Caco-2 (cell line): Measurements from ENCODE around the gene NXF1. TPM values are rescaled to one million over a fixed set of nuclear protein-coding genes. Genes with fewer than 3 reads are reported as not detected.

Experiments
- BruUV-seq: library from RNA; stranded (reverse); fragments of 400-500 nt; replicated peaks from 2 replicates; lab custom pipeline; 2021; lab: Mats Ljungman, UMichigan
- CTCF ChIA-PET: fragments of 300-600 bp; sonication (Branson Sonifier 250); formaldehyde crosslinking; loops from one replicate; lab custom pipeline; 2022; ENCODE audit warnings: antibody characterized with exemption; lab: Charles Lee
- POLR2A ChIA-PET: fragments of 300-600 bp; sonication (Branson Sonifier 250); formaldehyde crosslinking; loops from one replicate; lab custom pipeline; 2022; ENCODE audit warnings: antibody characterized with exemption; lab: Charles Lee
- DNase-seq, 2 experiments: peaks; one replicate each; pipeline versions ENCODE4 v3.0.0 to v3.0.0-alpha.2; 2020 to 2022
- H3K27me3 ChIP-seq: replicated peaks from 2 replicates; pipeline ENCODE4 v1.6.0; 2011; ENCODE audit warnings: low read length; ENCODE audit not compliant: control insufficient read depth, insufficient read depth
- H3K36me3 ChIP-seq: 2 replicates; pipeline ENCODE4 v1.5.1; 2011; ENCODE audit warnings: low read length; ENCODE audit not compliant: control insufficient read depth, insufficient read depth
- H3K4me1 ChIP-seq: fragments of 250-450 bp; sonication (Bioruptor Pico); 2 replicates; pipeline ENCODE4 v1.5.1; 2020; ENCODE audit warnings: mild to moderate bottlenecking
- H3K4me3 ChIP-seq: 2 replicates; pipeline ENCODE4 v1.5.1; 2011; ENCODE audit warnings: low read depth, mild to moderate bottlenecking, control low read depth, low read length
- H3K9me3 ChIP-seq: fragments of 250-450 bp; sonication (Bioruptor Pico); 2 replicates; pipeline ENCODE4 v1.5.1; 2020; ENCODE audit warnings: mild to moderate bottlenecking, moderate library complexity
- H3K27ac Mint-ChIP-seq: one replicate; pipeline ENCODE4 v1.8.0; 2022; ENCODE audit warnings: mixed read lengths; ENCODE audit not compliant: unreplicated experiment
- H3K27me3 Mint-ChIP-seq: one replicate; pipeline ENCODE4 v1.8.0; 2022; ENCODE audit warnings: mixed read lengths; ENCODE audit not compliant: insufficient read depth, unreplicated experiment
- H3K36me3 Mint-ChIP-seq: one replicate; pipeline ENCODE4 v1.8.0; 2022; ENCODE audit warnings: mild to moderate bottlenecking, mixed read lengths; ENCODE audit not compliant: insufficient read depth, unreplicated experiment
- H3K4me1 Mint-ChIP-seq: one replicate; pipeline ENCODE4 v1.8.0; 2022; ENCODE audit warnings: low read depth, mixed read lengths; ENCODE audit not compliant: unreplicated experiment
- H3K4me3 Mint-ChIP-seq: one replicate; pipeline ENCODE4 v1.8.0; 2022; ENCODE audit warnings: mild to moderate bottlenecking, moderate library complexity, mixed read lengths; ENCODE audit not compliant: unreplicated experiment
- H3K9me3 Mint-ChIP-seq: one replicate; pipeline ENCODE4 v1.8.0; 2022; ENCODE audit warnings: mixed read lengths; ENCODE audit not compliant: unreplicated experiment
- intact Hi-C: fragments of 100-400 bp; cut with micrococcal nuclease; formaldehyde crosslinking; loops from one replicate; pipeline ENCODE4 v1.10.0; 2022; ENCODE audit not compliant: unreplicated experiment
- total RNA-seq: library from RNA; stranded (reverse); gene quantifications from 2 replicates; pipeline ENCODE4 v1.2.3, GENCODE V29; 2022
- TF ChIP-seq, protein P1 (sequence below), 2 experiments: fragments of 200-600 bp in 1 of 2; IDR thresholded peaks; 1 replicate in 1 of 2; 2 replicates in 1 of 2; pipeline versions ENCODE4 v1.5.1 to v1.8.0; 2011 to 2022; ENCODE audit warnings: antibody characterized with exemption in 1 of 2, control low read depth in 1 of 2, inconsistent platforms in 1 of 2, low read depth in 1 of 2, low read length in 1 of 2, mild to moderate bottlenecking in 1 of 2, moderate library complexity in 1 of 2; ENCODE audit not compliant: insufficient read depth in 1 of 2, severe bottlenecking in 1 of 2, unreplicated experiment in 1 of 2

The NXF1 gene
- total RNA-seq, 1 experiment from 2014 or later = 77.5 TPM

DNA sequence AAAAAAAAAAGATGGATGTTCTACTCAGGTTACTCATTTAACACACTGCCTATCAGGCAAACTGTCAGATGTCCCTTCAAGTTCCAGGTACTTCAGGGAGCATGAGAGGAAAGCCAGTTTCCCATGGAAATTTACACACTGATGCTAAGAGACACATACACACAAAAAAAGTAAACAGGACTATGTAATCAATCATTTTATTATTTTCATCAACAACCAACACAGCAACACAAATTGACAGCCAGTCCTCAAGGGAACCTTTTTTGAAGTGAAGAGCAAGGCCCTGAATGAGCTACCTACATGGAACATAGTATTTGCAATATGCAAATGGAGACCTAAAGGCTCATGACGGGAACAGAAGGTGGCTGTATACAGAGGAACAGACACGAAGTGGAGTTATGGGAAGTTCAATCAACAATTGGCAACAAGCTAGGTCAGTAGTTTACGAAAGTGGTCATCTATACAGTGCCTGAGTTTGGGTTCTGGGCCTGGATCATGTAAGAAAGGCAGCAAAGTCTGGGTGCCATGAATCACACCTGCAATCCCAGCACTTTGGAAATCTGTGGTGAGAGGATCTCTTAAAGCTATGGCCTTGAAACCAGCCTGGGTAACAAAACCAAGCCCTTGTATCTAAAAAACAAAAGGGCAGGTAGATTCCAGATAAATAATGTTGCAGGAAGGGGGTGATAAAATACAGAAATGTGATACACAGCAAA, 46.7 kb upstream of the NXF1 start:
- Mint-ChIP-seq H3K9me3 (no peaks in the 10 kb centered on the region), H3K4me1 (peaks cover 15% of the 10 kb centered on the region), H3K27ac (peak overlapping the region; percentile 85), H3K36me3 (peaks cover 94% of the 10 kb centered on the region), H3K4me3 (peak overlapping the region; percentile 77), H3K27me3 (no peaks in the 10 kb centered on the region)
- TF ChIP-seq, protein P1, sequence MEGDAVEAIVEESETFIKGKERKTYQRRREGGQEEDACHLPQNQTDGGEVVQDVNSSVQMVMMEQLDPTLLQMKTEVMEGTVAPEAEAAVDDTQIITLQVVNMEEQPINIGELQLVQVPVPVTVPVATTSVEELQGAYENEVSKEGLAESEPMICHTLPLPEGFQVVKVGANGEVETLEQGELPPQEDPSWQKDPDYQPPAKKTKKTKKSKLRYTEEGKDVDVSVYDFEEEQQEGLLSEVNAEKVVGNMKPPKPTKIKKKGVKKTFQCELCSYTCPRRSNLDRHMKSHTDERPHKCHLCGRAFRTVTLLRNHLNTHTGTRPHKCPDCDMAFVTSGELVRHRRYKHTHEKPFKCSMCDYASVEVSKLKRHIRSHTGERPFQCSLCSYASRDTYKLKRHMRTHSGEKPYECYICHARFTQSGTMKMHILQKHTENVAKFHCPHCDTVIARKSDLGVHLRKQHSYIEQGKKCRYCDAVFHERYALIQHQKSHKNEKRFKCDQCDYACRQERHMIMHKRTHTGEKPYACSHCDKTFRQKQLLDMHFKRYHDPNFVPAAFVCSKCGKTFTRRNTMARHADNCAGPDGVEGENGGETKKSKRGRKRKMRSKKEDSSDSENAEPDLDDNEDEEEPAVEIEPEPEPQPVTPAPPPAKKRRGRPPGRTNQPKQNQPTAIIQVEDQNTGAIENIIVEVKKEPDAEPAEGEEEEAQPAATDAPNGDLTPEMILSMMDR (IDR thresholded peaks at IDR 0.05; ENCODE audit: insufficient read depth in 1 of 2, low read depth in 1 of 2, low read length in 1 of 2, severe bottlenecking in 1 of 2, unreplicated experiment in 1 of 2) = no peak
- H3K4me3 ChIP-seq = no peak overlapping the region
- ChIA-PET CTCF (interaction anchor here (0.5 kb wide), 1 partner anchor 12 kb away, joined by 4 read pairs; no protein-coding TSS in a partner anchor), POLR2A (interaction anchor here (0.6 to 3.0 kb wide), 7 partner anchors 9 to 61 kb away, joined by 3 to 17 read pairs (median 4); partner anchors contain the start of gene SLC3A2)
- no peak for DNase-seq
- peaks cover 28% of the 10 kb centered on the region for H3K4me1 ChIP-seq
- intact Hi-C loops = loop anchor here (10.0 kb wide), 1 partner anchor 127 kb away; the partner anchor contains the start of genes HNRNPUL2 and TTC9C
- no TSS peak for BruUV-seq
- peaks cover 13% of the 10 kb centered on the region for H3K36me3 ChIP-seq
- no peaks in the 10 kb centered on the region for H3K9me3 ChIP-seq
- H3K27me3 ChIP-seq = no peaks in the 10 kb centered on the region

DNA sequence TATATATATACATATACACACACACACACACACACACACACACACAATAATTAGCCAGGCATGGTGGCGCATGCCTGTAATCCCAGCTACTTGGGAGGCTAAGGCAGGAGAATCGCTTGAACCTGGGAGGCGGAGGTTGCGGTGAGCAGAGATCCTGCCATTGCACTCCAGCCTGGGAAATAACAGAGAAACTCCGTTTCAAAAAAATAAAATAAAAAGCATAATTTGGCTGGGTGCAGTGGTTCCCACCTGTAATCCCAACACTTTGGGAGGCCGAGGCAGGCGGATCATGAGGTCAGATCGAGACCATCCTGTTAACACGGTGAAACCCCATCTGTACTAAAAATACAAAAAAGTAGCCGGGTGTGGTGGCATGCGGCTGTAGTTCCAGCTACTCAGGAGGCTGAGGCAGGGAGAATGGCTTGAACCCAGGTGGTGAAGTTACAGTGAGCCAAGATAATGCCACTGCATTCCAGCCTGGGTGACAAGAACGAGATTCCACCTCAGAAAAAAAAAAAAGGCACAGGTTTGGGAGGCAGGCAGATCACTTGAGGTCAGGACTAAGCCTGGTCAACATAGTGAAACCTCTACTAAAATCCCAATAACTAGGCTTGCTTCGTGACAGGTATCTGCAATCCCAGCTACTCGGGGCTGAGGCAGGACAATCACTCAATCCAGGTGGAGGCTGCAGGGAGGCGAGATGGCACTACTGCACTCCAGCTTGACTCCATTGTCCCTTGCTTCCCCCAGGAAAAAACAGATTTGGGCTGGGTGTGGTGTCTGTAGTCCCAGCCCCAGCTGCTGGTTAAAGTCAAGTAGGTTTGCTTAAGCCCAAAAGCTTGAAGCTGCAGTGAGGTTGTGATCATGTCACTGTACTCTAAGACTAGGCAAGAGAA, 45.9 kb upstream of the NXF1 start:
- ChIA-PET POLR2A (interaction anchor here (0.7 to 3.0 kb wide), 7 partner anchors 10 to 60 kb away, joined by 3 to 17 read pairs (median 5); partner anchors contain the start of genes SLC3A2 and TEX54), CTCF (interaction anchor here (0.5 kb wide), 1 partner anchor 11 kb away, joined by 4 read pairs; no protein-coding TSS in a partner anchor)
- Histone ChIP-seq H3K4me3 (no peak overlapping the region), H3K36me3 (peaks cover 13% of the 10 kb centered on the region), H3K9me3 (no peaks in the 10 kb centered on the region), H3K27me3 (no peaks in the 10 kb centered on the region), H3K4me1 (peaks cover 30% of the 10 kb centered on the region)
- BruUV-seq = no TSS peak
- no peaks in the 10 kb centered on the region for H3K9me3 Mint-ChIP-seq
- peak overlapping the region; percentile 85 for H3K27ac Mint-ChIP-seq
- H3K4me3 Mint-ChIP-seq = peak overlapping the region; percentile 77
- intact Hi-C loops = loop anchor here (1.0 to 10.0 kb wide), 2 partner anchors 9 to 126 kb away; partner anchors contain the start of genes HNRNPUL2 and TTC9C
- peak; percentile 49 to 71 for DNase-seq
- peaks cover 15% of the 10 kb centered on the region for H3K4me1 Mint-ChIP-seq
- H3K27me3 Mint-ChIP-seq = no peaks in the 10 kb centered on the region
- TF ChIP-seq, protein P1 (IDR thresholded peaks at IDR 0.05; ENCODE audit: insufficient read depth in 1 of 2, low read depth in 1 of 2, low read length in 1 of 2, severe bottlenecking in 1 of 2, unreplicated experiment in 1 of 2) = no peak
- H3K36me3 Mint-ChIP-seq = peaks cover 96% of the 10 kb centered on the region
